Endothelial cell of umbilical vein (primary cell): ENCODE results near the gene SLC44A5.

Experiments used
- CTCF ChIP-seq, 2 donors: IDR thresholded peaks; 1 replicate in 1 of 2; 2 replicates in 1 of 2; pipeline ENCODE4 v1.5.1; 2011; ENCODE audit warnings: low read length in 2 of 2, mild to moderate bottlenecking in 2 of 2, moderate library complexity in 2 of 2, control low read depth in 1 of 2, inconsistent platforms in 1 of 2, low read depth in 1 of 2; ENCODE audit not compliant: insufficient read depth in 1 of 2; ENCODE audit errors: extremely low read depth in 1 of 2
- EZH2 ChIP-seq: IDR thresholded peaks from 2 replicates; pipeline ENCODE4 v1.6.1; 2012; ENCODE audit warnings: borderline replicate concordance, low read depth, mild to moderate bottlenecking, moderate library complexity, low read length, inconsistent platforms; ENCODE audit not compliant: severe bottlenecking
- FOS ChIP-seq: IDR thresholded peaks from 2 replicates; pipeline ENCODE4 v1.6.1; 2011; ENCODE audit warnings: mild to moderate bottlenecking, low read length, moderate library complexity, borderline replicate concordance; ENCODE audit not compliant: insufficient read depth
- GATA2 ChIP-seq: IDR thresholded peaks from 2 replicates; pipeline ENCODE4 v1.7.0; 2011; ENCODE audit warnings: low read depth, mild to moderate bottlenecking, moderate library complexity, mixed read lengths, low read length; ENCODE audit not compliant: insufficient read length, insufficient read depth
- JUN ChIP-seq: IDR thresholded peaks from 2 replicates; pipeline ENCODE4 v1.6.1; 2011; ENCODE audit warnings: borderline replicate concordance, low read depth; ENCODE audit not compliant: insufficient read length, insufficient read depth
- MAX ChIP-seq: IDR thresholded peaks from 2 replicates; pipeline ENCODE4 v1.6.1; 2011; ENCODE audit not compliant: insufficient read depth, insufficient read length
- MYC ChIP-seq: IDR thresholded peaks from one replicate; pipeline ENCODE4 v1.6.1; 2011; ENCODE audit warnings: mild to moderate bottlenecking, low read depth, low read length
- POLR2A ChIP-seq: IDR thresholded peaks from 2 replicates; pipeline ENCODE4 v1.6.1; 2012; ENCODE audit warnings: low read depth, mild to moderate bottlenecking, control low read depth, low read length
- POLR2AphosphoS5 ChIP-seq: IDR thresholded peaks from 2 replicates; pipeline ENCODE4 v1.6.1; 2012; ENCODE audit warnings: low read depth, mild to moderate bottlenecking, control low read depth, low read length, moderate library complexity; ENCODE audit not compliant: insufficient read depth

- TF ChIP-seq CTCF (IDR thresholded peaks at IDR 0.05; ENCODE audit: extremely low read depth in 1 of 2, insufficient read depth in 1 of 2, low read depth in 1 of 2, low read length in 2 of 2), result no peak
- no peak for TF ChIP-seq GATA2
- TF ChIP-seq POLR2AphosphoS5, result no peak
- no peak for TF ChIP-seq POLR2A
- TF ChIP-seq JUN, result no peak
- TF ChIP-seq MAX, result no peak
- no peak for TF ChIP-seq MYC
- TF ChIP-seq EZH2, result no peak
- no peak for TF ChIP-seq FOS
These were observed 92.2 kb downstream of the SLC44A5 start for GRCh38 chr1:75518686-75519085.
